Measurements from ENCODE around the gene PRIMA1.

Gene PRIMA1

GRCh38 chr14:93690146-93690545, 98.1 kb downstream of the PRIMA1 start:
- intact Hi-C loops (cut with DNase I) = no loop called here
- no peak for DNase-seq

GRCh38 chr14:93688820-93689219, 99.5 kb downstream of the PRIMA1 start:
- intact Hi-C loops (cut with DNase I) = no loop called here
- DNase-seq = no peak

- intact Hi-C loops (cut with DNase I) = no loop called here
Measured at GRCh38 chr14:93688239-93688666, 100.0 kb downstream of the PRIMA1 start.

GRCh38 chr14:93686268-93686667, 102.0 kb downstream of the PRIMA1 start:
- no peak for DNase-seq
- intact Hi-C loops (cut with DNase I) = no loop called here

More at GRCh38 chr14:93688239-93688666, 100.0 kb downstream of the PRIMA1 start:
- no peak for DNase-seq

GRCh38 chr14:93685121-93685895, 103.0 kb downstream of the PRIMA1 start:
- DNase-seq = no peak
- intact Hi-C loops (cut with DNase I) = no loop called here

GRCh38 chr14:93683226-93683625, 105.1 kb downstream of the PRIMA1 start:
- intact Hi-C loops (cut with DNase I) = no loop called here
- no peak for DNase-seq

- intact Hi-C loops (cut with DNase I) = no loop called here
- DNase-seq = no peak
Measured at GRCh38 chr14:93682459-93682858, 105.8 kb downstream of the PRIMA1 start.

- intact Hi-C loops (cut with DNase I) = no loop called here
Measured at GRCh38 chr14:93676416-93676958, 111.8 kb downstream of the PRIMA1 start.

GRCh38 chr14:93675651-93676050, 112.6 kb downstream of the PRIMA1 start:
- no peak for DNase-seq
- intact Hi-C loops (cut with DNase I) = no loop called here

More at GRCh38 chr14:93676416-93676958, 111.8 kb downstream of the PRIMA1 start:
- DNase-seq = no peak

GRCh38 chr14:93674343-93674742, 113.9 kb downstream of the PRIMA1 start:
- intact Hi-C loops (cut with DNase I) = no loop called here
- DNase-seq = no peak

- no peak for DNase-seq
- intact Hi-C loops (cut with DNase I) = no loop called here
Measured at GRCh38 chr14:93669632-93670031, 118.7 kb downstream of the PRIMA1 start.
